Measurements from ENCODE around the gene MKRN1.

DNA sequence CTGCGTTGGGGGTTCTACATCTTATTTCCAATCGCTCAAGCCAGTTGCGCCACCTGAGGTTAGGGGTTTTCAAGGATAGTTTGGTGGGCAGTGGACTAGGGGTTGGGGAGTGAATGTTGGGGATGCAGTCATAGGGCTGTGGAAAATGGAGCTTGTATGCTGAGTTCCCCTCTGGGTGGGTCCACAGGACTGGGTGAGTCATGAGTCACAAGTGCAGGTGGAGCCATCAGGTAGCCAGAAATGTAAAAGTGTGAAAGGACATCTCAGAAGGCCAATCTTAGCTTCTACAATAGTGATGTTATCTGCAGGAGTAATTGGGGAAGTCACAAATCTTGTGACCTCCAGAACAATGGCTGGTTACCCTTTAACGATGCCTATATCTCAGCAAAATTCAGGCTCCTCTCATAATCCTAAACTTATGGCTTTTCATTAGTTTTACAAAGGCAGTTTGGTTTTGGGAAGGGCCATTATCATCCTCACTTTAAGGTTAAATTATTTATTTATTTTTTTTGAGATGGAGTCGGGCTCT lies 18.0 kb upstream of the MKRN1 start:
- TF ChIP-seq, protein P1, sequence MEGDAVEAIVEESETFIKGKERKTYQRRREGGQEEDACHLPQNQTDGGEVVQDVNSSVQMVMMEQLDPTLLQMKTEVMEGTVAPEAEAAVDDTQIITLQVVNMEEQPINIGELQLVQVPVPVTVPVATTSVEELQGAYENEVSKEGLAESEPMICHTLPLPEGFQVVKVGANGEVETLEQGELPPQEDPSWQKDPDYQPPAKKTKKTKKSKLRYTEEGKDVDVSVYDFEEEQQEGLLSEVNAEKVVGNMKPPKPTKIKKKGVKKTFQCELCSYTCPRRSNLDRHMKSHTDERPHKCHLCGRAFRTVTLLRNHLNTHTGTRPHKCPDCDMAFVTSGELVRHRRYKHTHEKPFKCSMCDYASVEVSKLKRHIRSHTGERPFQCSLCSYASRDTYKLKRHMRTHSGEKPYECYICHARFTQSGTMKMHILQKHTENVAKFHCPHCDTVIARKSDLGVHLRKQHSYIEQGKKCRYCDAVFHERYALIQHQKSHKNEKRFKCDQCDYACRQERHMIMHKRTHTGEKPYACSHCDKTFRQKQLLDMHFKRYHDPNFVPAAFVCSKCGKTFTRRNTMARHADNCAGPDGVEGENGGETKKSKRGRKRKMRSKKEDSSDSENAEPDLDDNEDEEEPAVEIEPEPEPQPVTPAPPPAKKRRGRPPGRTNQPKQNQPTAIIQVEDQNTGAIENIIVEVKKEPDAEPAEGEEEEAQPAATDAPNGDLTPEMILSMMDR (IDR thresholded peaks at IDR 0.05) = no peak
- no peak for TF ChIP-seq POLR2A (IDR thresholded peaks at IDR 0.05)

Data from Peyer's patch (tissue), 4 donors.